Esophagus (tissue), 2 donors: ENCODE data around the gene ALKBH5. TPM values are rescaled to one million over a fixed set of nuclear protein-coding genes. Genes with fewer than 3 reads are reported as not detected.

Experiments
- H3K27ac ChIP-seq, 2 donors: one replicate each; pipeline ENCODE4 v1.5.1; 2013; ENCODE audit warnings: low read depth in 2 of 2, mild to moderate bottlenecking in 2 of 2, inconsistent platforms in 1 of 2, low read length in 1 of 2, moderate library complexity in 1 of 2
- H3K27me3 ChIP-seq, 2 donors: one replicate each; pipeline ENCODE4 v1.6.1; 2013; ENCODE audit warnings: low read length in 2 of 2, control low read depth in 1 of 2, mild to moderate bottlenecking in 1 of 2; ENCODE audit not compliant: insufficient read depth in 2 of 2, control insufficient read depth in 1 of 2
- H3K36me3 ChIP-seq, 2 donors: one replicate each; pipeline ENCODE4 v1.6.1; 2013; ENCODE audit warnings: low read length in 1 of 2; ENCODE audit not compliant: control insufficient read depth in 2 of 2, insufficient read depth in 2 of 2
- H3K4me1 ChIP-seq, 2 donors: one replicate each; pipeline ENCODE4 v1.6.1; 2013; ENCODE audit warnings: low read length in 1 of 2; ENCODE audit not compliant: control insufficient read depth in 2 of 2, insufficient read depth in 2 of 2
- H3K4me3 ChIP-seq, 2 donors: one replicate each; pipeline ENCODE4 v1.5.1; 2013; ENCODE audit warnings: low read length in 2 of 2, mild to moderate bottlenecking in 2 of 2, low read depth in 1 of 2, moderate library complexity in 1 of 2
- H3K9me3 ChIP-seq, 2 donors: one replicate each; pipeline ENCODE4 v1.6.1; 2013; ENCODE audit warnings: mild to moderate bottlenecking in 2 of 2, low read depth in 1 of 2, low read length in 1 of 2, moderate library complexity in 1 of 2; ENCODE audit not compliant: control insufficient read depth in 2 of 2, insufficient read depth in 1 of 2
- WGBS, 2 donors: extraction: QIAGEN DNeasy Blood & Tissue Kit; methylation state at CpG; one replicate each; pipeline ENCODE4 v1.1.7; 2013; 5-methylcytosine and 5-hydroxymethylcytosine counted together
- polyA plus RNA-seq, 2 donors: library from polyadenylated mRNA; stranded (reverse); fragments of 200-250 nt; gene quantifications; one replicate each; pipeline ENCODE4 v1.2.3, GENCODE V29; 2013
- donor health status: healthy with polysubstance abuse.
- donor health status: Bipolar disorder and iron deficiency.

Gene ALKBH5
- polyA plus RNA-seq, 2 donors = 19.4 to 20.4 TPM

- WGBS, 2 donors = 15 to 23% methylated on average over 28 of the region's 28 CpGs
- no peaks in the 10 kb centered on the region for H3K36me3 ChIP-seq
- peak overlapping the region; percentile 89 to 93 for H3K4me3 ChIP-seq
- H3K4me1 ChIP-seq = peaks cover 7 to 24% of the 10 kb centered on the region in 2 donors
- peak overlapping the region; percentile 99 to 100 for H3K27ac ChIP-seq
- no peaks in the 10 kb centered on the region for H3K9me3 ChIP-seq
- no peaks in the 10 kb centered on the region for H3K27me3 ChIP-seq
Observed at GRCh38 chr17:18182110-18182977, 1.3 kb upstream of the ALKBH5 start.

- Histone ChIP-seq H3K36me3 (no peaks in the 10 kb centered on the region), H3K9me3 (no peaks in the 10 kb centered on the region), H3K4me1 (peaks cover 7 to 24% of the 10 kb centered on the region in 2 donors), H3K27ac (peak overlapping the region; percentile 99 to 100), H3K4me3 (peak overlapping the region; percentile 89 to 93), H3K27me3 (no peaks in the 10 kb centered on the region)
- WGBS, 2 donors = 0 to 1% methylated on average over 33 of the region's 33 CpGs
Observed at GRCh38 chr17:18182978-18183333, 672 bp upstream of the ALKBH5 start.

- Histone ChIP-seq H3K27me3 (no peaks in the 10 kb centered on the region), H3K36me3 (no peaks in the 10 kb centered on the region), H3K4me3 (peak overlapping the region; percentile 89 to 93), H3K4me1 (peaks cover 11 to 28% of the 10 kb centered on the region in 2 donors), H3K9me3 (no peaks in the 10 kb centered on the region), H3K27ac (peak overlapping the region; percentile 99 to 100)
- 0% methylated on average over 83 to 92 of the region's 92 CpGs for WGBS, 2 donors
Observed at GRCh38 chr17:18184143-18185031, 759 bp downstream of the ALKBH5 start.

- H3K36me3 ChIP-seq = peaks cover 0 to 2% of the 10 kb centered on the region in 2 donors
- 11 to 16% methylated on average over 3 of the region's 3 CpGs for WGBS, 2 donors
- peaks cover 11 to 32% of the 10 kb centered on the region in 2 donors for H3K4me1 ChIP-seq
- no peaks in the 10 kb centered on the region for H3K27me3 ChIP-seq
- H3K9me3 ChIP-seq = no peaks in the 10 kb centered on the region
- H3K27ac ChIP-seq = peak overlapping the region in 1 of 2 donors; percentile 52
- peak overlapping the region; percentile 15 to 93 for H3K4me3 ChIP-seq
Observed at GRCh38 chr17:18185391-18185790, 1.8 kb downstream of the ALKBH5 start.

- H3K27ac ChIP-seq = peak overlapping the region; percentile 25 to 52
- H3K4me3 ChIP-seq = peak overlapping the region; percentile 15 to 93
- no peaks in the 10 kb centered on the region for H3K9me3 ChIP-seq
- H3K4me1 ChIP-seq = peaks cover 11 to 32% of the 10 kb centered on the region in 2 donors
- H3K36me3 ChIP-seq = peaks cover 0 to 2% of the 10 kb centered on the region in 2 donors
- 45 to 50% methylated on average over 10 of the region's 10 CpGs for WGBS, 2 donors
- no peaks in the 10 kb centered on the region for H3K27me3 ChIP-seq
Observed at GRCh38 chr17:18185832-18186626, 2.4 kb downstream of the ALKBH5 start.

DNA sequence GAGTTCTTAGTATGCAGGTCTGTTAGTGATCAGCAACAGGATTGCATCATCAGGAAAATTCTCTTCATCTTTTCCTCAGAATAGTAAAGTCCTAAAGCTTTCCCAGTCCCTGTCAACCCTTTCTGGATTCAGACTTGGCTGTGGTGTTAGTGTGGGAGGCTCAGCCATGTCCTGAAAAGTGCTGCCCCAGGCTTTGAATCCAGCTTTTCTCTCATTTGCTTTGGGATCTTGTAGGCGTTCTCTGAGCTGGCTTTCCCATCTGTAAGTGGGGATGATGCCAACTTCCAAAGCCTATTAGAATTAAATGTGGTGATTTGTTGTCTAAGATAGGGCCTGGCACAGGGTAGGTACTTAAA lies 3.0 kb downstream of the ALKBH5 start:
- Histone ChIP-seq H3K9me3 (no peaks in the 10 kb centered on the region), H3K4me3 (peak overlapping the region in 1 of 2 donors; percentile 93), H3K4me1 (peaks cover 11 to 35% of the 10 kb centered on the region in 2 donors), H3K27ac (peak overlapping the region in 1 of 2 donors; percentile 36), H3K36me3 (peaks cover 0 to 2% of the 10 kb centered on the region in 2 donors), H3K27me3 (no peaks in the 10 kb centered on the region)
- 7 to 25% methylated on average over 1 of the region's 1 CpG for WGBS, 2 donors

- peak overlapping the region in 1 of 2 donors; percentile 36 for H3K27ac ChIP-seq
Observed at GRCh38 chr17:18187226-18187625, 3.6 kb downstream of the ALKBH5 start.

DNA sequence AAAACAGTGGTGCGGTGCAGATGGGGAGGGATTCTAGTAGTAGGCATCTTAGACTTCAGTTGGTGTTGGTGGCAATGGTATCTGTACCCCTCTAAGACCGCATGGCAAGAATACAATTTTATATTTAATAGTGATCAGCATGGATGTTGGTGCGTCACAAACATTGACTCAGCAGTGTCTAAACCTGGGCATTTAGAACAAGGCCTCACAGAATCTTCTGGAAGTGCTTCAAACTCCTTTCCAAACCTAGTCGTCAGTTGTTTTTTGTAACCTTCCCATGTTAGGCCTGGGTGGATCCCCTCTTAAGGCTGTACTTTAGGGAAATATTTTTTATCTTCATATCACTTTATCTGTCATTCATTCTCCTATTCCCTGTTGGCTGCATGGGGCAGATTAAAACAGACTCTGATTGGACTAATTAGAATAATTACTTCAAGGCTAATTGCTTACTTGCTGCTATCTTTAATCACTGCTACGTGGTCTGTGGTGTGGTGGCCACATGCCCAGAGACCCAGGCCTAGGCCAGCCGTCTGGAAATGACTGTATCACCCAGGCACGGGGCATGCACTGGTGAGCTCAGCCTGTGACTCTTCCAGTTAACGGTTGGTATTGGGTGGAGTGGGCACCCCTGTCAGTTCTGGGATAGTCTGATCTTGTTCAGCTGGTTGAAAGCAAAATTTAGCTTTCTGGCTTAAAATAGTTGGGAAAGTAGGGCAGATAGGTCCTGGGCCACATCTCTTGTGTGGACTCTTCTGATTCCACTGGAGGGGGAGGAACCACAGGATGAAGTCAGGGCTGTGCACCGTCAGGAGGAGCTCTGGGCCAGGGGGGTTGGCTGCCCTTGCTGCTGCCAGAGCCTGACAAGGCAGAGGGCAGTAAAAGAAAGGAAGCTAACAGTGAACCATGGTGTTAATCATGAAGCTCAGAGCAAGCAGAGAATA lies 4.5 kb downstream of the ALKBH5 start:
- Histone ChIP-seq H3K27ac (peak overlapping the region in 1 of 2 donors; percentile 57), H3K27me3 (no peaks in the 10 kb centered on the region), H3K4me3 (peak overlapping the region in 1 of 2 donors; percentile 93), H3K4me1 (peaks cover 11 to 32% of the 10 kb centered on the region in 2 donors), H3K9me3 (no peaks in the 10 kb centered on the region), H3K36me3 (peaks cover 0 to 2% of the 10 kb centered on the region in 2 donors)
- 28 to 31% methylated on average over 9 of the region's 9 CpGs for WGBS, 2 donors

More at GRCh38 chr17:18187226-18187625, 3.6 kb downstream of the ALKBH5 start:
- Histone ChIP-seq H3K4me3 (peak overlapping the region in 1 of 2 donors; percentile 93), H3K27me3 (no peaks in the 10 kb centered on the region), H3K36me3 (peaks cover 0 to 2% of the 10 kb centered on the region in 2 donors), H3K4me1 (peaks cover 11 to 33% of the 10 kb centered on the region in 2 donors), H3K9me3 (no peaks in the 10 kb centered on the region)
- WGBS, 2 donors = 8 to 19% methylated on average over 2 of the region's 2 CpGs
